Ramos (cell line): ENCODE results near the gene VPS72.
"Not testable (repeated sequence)": the region's sequence is repeated elsewhere in the genome, so short reads cannot be mapped to it uniquely, and the experiment has no call there.

Experiments used
- in situ Hi-C: fragments of 300-500 bp; cut with MboI; formaldehyde crosslinking; loops from one replicate; pipeline ENCODE4 v1.14.3; 2022; ENCODE audit warnings: low sequenced_read_pairs; ENCODE audit not compliant: unreplicated experiment

VPS72 gene

GRCh38 chr1:151188667-151189066 is 1.3 kb downstream of the VPS72 start:
- in situ Hi-C loops: not testable (repeated sequence)

DNA sequence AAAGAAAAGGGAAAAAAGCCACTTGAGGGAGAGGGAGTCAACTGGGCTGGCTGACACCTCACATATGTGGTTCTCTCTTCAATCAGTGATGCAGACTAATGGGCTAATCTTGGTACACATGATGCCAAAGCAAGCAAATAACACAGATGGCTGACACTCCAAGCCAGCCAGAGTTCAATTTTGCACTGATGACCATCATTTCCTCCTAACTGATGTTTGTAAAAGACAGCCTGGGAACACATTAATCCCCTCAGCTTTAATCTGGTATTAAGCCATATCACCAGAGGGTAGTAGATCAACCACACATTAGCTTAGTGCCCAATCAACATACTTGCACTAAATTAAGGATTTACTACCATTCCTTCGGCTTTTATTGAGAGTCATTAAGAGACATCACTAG is 2.8 kb downstream of the VPS72 start:
- in situ Hi-C loops: no loop called here

- in situ Hi-C loops: no loop called here
Measured at GRCh38 chr1:151184211-151184610, 5.8 kb downstream of the VPS72 start.

- in situ Hi-C loops: no loop called here
Measured at GRCh38 chr1:151176514-151177045, 13.4 kb downstream of the VPS72 start.

DNA sequence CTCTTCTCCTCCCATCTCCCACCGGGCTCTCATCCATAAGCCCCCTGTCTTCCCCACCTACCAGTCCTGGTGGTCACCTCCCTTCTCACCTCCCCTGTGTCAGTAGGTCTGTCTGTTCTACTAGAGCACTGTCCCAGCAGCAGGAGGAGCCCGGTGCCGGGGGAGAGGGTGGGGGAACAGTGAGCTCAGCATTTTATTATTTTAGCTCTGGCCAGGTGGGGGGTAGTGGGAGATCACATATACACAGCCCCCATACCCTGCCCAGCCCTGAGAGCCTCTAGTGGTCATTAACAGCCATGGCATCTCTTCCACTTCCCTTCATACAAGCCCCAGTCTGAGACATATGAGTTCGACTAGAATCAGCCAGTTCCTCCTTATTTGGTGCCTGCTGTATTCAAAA is 14.1 kb downstream of the VPS72 start, which contains the start of gene TMOD4:
Gene TMOD4 (minus strand): TSS at position 119 of the 400 bp plus-strand sequence. CDS start 1,106 bp downstream, outside the sequence.
- in situ Hi-C loops: no loop called here

DNA sequence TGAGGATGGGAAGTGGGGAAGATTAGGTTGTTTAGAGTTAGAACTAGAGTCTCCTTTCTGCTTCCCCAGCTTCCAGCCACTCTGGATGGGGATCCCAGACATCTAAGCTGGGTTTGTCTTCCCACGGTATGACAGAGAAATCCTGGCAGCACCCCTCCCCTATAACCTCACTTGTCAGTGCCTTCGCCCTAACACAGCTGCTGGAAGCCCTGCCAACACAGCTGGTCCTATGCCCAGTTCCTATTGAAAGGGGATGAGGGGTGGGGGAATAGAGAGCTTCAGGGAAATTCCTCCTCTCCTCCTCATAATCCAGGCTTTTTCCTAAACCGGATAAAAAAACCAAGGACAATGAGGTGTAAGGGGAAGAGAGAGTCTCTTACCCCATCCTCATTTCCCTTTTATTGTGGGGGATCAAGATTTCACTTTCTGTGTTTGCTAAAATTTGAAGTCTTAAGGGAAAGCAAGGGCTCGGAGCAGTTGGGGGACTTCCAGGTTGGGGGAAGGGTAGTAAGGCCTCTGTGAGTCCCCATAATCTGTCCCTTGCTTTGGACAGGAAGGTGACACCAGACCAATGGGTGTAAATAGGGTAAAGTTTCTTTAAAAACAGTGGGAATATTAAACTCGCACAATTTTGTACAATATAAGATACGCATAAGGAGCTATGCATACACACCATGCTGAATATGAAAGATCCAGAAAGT is 14.8 kb downstream of the VPS72 start:
- in situ Hi-C loops: no loop called here

DNA sequence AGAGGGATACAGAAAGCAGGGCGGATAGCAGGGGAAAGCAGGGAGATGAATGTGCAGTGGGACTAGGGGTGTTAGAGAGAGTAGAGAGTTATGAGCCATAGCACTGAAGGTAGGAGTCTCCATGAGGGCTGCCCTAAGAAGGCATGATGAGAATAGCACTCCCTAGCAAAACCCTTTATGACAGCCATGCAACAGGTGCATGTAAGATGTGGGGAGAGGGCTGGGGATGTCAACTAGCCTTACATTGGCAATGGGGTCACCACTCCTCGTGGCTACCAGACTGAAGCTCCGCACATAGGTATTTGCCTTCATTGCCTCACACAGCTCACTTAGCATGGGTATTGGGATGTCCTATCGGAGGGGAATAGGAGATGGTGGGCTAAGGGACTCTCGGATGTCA is 18.8 kb downstream of the VPS72 start:
- in situ Hi-C loops: no loop called here

DNA sequence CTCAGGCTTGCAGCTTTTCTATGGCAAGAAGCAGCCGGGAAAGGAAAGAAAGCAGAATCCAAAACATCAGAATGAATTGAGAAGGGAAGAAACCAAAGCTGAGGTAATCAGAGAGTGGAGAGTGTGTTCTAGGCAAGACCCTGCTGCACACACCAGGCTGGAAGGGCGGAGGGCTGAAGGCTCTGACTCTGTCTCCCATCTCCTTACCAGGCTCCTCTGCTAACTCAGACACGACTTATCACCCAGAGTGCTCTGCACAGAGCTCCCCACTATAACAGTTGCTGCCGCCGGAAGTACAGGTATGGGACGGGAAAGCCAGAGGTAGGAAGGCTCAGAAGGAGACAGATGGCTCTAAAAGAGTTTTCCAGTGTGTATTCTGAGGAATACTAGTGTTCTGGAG is 22.9 kb downstream of the VPS72 start:
- in situ Hi-C loops: no loop called here

GRCh38 chr1:151166505-151166956 is 23.5 kb downstream of the VPS72 start:
- in situ Hi-C loops: no loop called here

GRCh38 chr1:151165738-151166504 is 24.1 kb downstream of the VPS72 start, which contains the start of the genes LYSMD1 and SCNM1:
Gene LYSMD1 (minus strand): TSS chr1:151165902. CDS start chr1:151165258, 644 bp downstream.
Gene SCNM1 (plus strand): TSS chr1:151166144. CDS start chr1:151166153, 9 bp downstream.
- in situ Hi-C loops: no loop called here

DNA sequence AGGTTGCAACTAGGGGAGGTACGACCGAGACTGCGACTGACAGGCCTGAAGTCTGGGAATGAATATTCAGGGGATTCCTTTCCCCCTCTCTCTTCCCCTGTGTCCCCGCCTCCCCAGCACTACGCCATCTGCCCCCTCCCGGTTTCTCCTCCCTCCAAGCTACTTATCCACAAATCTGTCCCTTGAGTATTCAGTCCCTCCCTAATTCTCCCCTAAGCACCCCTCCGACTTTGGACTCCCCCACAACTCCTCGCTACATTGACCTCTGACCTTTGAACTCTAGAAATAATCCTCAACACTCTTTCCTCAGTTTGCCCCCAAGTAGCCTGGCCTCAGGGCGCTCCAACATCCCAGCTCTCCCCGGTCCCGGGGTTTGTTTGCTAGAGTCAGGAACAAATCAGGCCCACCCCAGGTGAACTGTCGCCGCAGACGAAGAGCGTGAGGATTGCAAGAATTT is 24.7 kb downstream of the VPS72 start:
- in situ Hi-C loops: no loop called here

GRCh38 chr1:151164732-151165280 is 25.2 kb downstream of the VPS72 start:
- in situ Hi-C loops: no loop called here

- in situ Hi-C loops: loop anchor here (10.0 kb wide), 1 partner anchor 65 kb away; no protein-coding TSS in a partner anchor
Measured at GRCh38 chr1:151159373-151159772, 30.6 kb downstream of the VPS72 start.

DNA sequence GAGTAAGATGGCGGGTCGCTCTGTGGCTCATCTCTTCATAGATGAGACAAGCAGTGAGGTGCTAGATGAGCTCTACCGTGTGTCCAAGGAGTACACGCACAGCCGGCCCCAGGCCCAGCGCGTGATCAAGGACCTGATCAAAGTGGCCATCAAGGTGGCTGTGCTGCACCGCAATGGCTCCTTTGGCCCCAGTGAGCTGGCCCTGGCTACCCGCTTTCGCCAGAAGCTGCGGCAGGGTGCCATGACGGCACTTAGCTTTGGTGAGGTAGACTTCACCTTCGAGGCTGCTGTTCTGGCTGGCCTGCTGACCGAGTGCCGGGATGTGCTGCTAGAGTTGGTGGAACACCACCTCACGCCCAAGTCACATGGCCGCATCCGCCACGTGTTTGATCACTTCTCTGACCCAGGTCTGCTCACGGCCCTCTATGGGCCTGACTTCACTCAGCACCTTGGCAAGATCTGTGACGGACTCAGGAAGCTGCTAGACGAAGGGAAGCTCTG is 31.2 kb downstream of the VPS72 start:
- in situ Hi-C loops: loop anchor here (10.0 kb wide), 1 partner anchor 64 kb away; no protein-coding TSS in a partner anchor

DNA sequence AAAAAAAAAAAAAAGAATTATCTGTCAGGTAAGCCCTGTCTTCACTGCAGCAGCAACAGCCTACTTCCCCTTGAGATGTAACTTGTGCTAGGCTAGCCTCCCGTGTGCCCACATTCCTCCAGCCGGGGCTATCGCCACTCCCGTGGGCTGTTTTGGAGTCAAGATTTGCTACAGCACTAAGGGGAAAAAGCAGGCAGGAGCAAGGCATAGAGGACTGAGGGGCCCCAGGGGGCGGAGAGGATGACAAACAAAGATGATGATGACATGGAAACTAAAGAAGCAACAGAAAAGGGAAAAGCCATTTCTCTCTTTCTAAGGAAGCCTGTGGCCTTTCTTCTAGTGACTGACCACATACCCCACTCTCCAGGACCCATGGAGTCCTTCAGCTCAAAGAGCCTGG is 31.7 kb downstream of the VPS72 start:
- in situ Hi-C loops: loop anchor here (10.0 kb wide), 1 partner anchor 64 kb away; no protein-coding TSS in a partner anchor

DNA sequence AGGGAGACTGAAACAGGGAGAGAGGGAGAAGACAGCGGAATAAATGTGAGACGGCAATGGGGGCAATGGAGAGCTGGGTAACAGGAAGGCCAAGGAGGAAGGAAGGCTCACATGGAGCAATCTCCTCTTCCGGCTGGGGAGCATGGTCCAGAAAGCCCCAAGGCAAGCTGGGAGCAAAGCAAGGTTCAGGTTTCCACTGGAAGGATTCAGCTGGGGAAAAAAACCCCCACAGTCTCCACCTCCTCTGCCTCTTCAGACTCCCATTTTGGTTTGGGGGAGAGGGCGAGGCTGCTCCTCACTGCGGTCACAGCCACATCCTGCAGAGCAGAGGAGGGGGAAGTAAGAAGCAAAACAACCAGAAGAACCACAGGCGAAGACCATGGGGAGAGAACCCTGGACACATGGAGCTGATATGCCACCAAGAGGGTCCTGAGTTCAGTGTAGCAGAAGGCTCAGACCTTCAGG is 32.9 kb downstream of the VPS72 start:
- in situ Hi-C loops: loop anchor here (10.0 kb wide), 1 partner anchor 62 kb away; no protein-coding TSS in a partner anchor

DNA sequence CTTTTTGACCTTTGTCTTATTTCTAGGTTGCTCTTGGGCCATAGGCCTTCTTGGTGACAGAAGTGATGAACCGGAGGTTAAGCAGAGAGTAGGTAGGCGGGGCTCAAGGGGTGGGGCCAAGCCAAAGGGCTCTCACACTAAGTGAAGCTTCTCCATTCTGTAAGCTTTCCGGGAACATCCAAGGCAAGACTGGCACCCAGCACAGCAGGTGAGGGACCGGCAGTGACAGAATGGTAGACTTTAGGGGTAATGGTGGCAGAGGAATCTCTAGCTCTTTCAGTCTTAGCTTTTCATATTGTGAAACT is 33.5 kb downstream of the VPS72 start, which contains the start of gene TNFAIP8L2:
Gene TNFAIP8L2 (plus strand): TSS at position 135 of the 305 bp plus-strand sequence. CDS start 2,049 bp downstream, outside the sequence.
- in situ Hi-C loops: loop anchor here (10.0 kb wide), 1 partner anchor 62 kb away; no protein-coding TSS in a partner anchor

DNA sequence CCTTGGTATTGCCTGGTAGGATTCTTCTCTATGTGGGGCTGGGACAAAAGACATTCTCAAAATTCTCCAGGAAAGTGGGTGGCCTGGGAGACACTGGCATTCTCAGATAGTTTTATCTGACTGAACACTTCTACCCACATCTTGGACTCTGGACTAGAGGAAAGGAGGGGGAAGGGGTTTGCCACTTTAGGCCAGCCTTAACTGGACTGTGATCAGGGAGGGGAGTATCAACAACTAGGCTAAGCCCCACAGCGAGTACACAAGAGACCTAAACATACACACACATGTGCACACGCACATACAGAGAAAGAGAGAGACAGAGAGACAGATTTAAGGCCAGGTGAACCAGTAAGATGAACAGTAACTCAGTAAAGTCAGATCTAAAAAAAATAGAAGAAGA is 42.3 kb downstream of the VPS72 start:
- in situ Hi-C loops: no loop called here

DNA sequence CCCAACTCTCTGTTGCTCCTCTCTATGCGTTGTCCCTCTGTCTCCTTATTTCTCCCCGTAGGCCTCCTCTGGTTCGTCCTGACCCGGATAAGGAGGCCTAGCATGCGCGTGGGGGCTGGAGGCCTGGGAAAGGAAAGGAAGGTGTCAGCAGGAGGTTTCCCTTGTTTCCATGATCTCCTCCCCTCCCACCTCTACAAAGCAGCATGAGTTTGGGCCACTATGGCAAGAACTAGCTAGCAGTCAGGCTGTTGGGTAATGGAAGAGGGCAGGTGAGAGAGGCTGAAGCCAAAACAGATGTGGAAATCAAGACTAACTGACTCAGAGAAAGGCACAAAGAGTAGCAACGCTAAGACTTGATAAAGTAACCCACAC is 42.9 kb downstream of the VPS72 start:
- in situ Hi-C loops: no loop called here
